ENCODE data around the gene PDE4B.

The PDE4B gene

DNA sequence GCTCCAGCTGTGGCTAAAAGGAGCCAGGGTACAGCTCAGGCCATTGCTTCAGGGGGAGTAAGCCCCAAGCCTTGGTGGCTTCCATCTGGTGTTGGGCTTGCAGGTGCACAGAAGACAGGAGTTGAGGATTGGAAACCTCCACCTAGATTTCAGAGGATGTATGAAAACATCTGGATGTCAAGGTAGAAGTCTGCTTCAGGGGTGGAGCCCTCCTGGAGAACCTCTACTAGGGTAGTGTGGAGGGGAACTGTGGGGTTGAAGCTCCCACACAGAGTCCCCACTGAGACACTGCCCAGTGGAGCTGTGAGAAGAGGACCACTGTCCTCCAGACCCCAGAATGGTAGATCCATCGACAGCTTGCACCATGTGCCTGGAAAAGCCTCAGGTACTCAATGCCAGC, 183.0 kb downstream of the PDE4B start:
- no peak for DNase-seq (ENCODE audit: low spot score)
- TF ChIP-seq, protein P1, sequence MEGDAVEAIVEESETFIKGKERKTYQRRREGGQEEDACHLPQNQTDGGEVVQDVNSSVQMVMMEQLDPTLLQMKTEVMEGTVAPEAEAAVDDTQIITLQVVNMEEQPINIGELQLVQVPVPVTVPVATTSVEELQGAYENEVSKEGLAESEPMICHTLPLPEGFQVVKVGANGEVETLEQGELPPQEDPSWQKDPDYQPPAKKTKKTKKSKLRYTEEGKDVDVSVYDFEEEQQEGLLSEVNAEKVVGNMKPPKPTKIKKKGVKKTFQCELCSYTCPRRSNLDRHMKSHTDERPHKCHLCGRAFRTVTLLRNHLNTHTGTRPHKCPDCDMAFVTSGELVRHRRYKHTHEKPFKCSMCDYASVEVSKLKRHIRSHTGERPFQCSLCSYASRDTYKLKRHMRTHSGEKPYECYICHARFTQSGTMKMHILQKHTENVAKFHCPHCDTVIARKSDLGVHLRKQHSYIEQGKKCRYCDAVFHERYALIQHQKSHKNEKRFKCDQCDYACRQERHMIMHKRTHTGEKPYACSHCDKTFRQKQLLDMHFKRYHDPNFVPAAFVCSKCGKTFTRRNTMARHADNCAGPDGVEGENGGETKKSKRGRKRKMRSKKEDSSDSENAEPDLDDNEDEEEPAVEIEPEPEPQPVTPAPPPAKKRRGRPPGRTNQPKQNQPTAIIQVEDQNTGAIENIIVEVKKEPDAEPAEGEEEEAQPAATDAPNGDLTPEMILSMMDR (IDR thresholded peaks at IDR 0.05; ENCODE audit: extremely low read depth, missing control alignments): no peak

DNA sequence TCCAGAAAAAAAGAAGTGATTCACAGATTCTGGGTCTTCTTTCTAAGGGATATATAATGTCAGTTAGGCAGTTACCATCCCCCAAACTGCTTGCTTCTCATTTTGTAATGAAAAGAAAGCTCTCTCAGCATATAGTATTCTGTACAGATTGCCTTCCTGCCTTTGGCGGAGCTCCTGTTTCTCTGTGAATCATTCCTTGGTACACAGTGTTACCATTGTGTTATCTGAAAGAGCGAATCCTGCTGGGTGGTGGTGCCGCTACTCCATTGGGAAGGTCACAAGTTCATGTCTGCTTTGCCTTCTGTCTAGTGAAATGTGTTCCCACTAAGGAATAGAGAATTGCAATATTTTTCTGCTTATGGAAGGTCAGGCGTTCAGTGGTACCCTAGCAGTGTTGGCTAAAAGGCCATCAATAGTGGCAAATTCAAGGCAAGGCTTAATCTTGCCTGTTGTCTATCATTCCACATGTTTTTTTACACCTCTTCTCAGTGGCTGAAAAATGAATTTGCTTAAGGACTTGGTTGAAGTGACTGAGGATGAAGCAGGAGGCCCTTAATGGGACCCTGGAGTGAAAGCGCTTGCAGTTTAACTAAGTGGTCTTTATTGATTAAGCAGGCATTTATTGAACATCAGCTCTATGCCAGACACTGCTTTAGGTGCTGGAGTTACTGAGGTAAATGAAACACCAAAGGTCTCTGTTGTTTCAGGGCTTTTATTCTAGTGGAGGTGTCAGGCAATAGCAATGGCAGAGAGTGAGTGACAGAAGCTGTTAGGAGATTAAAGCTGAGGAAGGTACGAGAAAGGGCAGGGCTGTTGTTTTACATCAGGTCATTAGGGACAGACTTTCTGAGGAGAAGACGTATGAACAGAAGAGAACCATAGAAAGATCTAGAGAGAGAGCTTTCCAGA, 186.7 kb downstream of the PDE4B start:
- TF ChIP-seq, protein P1 (IDR thresholded peaks at IDR 0.05; ENCODE audit: extremely low read depth, missing control alignments): no peak
- DNase-seq (ENCODE audit: low spot score): no peak

DNA sequence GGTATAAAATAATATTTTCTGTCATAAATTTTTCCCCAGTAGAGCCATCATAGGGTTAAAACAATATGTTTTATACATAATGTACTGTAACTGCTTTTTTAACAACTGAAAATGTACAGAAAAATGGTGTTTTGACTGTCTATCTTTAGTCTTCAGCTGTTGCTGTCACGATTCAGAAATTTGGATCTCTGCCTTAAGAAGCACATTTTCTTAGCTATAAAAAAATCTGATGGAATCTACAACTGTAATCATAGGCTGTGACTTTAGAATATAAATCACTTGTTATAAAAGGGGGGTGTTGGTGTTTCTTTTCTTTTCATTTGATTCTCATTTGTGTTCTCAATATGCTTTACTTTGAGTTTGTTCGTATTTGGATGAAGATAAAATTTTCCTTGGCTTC, 187.5 kb downstream of the PDE4B start:
- DNase-seq (ENCODE audit: low spot score): no peak
- TF ChIP-seq, protein P1 (IDR thresholded peaks at IDR 0.05; ENCODE audit: extremely low read depth, missing control alignments): no peak

DNA sequence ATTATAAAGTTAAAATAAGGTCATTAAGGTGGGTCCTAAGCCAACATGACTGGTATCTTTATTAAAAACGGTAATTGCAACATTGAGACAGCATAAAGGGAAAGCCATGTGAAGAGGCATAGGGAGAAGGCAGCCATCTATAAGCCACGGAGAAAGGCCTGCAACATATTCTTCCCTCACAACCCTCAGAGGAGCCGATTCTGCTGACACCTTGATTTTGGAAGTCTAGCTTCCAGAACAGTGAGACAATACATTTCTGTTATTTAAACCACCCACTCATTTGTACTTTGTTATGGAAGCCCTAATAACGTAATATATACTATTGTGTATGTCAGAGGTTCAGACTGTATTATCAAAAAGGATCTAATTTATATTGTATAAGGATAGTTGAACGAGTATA, 190.8 kb downstream of the PDE4B start:
- TF ChIP-seq, protein P1 (IDR thresholded peaks at IDR 0.05; ENCODE audit: extremely low read depth, missing control alignments): no peak

DNA sequence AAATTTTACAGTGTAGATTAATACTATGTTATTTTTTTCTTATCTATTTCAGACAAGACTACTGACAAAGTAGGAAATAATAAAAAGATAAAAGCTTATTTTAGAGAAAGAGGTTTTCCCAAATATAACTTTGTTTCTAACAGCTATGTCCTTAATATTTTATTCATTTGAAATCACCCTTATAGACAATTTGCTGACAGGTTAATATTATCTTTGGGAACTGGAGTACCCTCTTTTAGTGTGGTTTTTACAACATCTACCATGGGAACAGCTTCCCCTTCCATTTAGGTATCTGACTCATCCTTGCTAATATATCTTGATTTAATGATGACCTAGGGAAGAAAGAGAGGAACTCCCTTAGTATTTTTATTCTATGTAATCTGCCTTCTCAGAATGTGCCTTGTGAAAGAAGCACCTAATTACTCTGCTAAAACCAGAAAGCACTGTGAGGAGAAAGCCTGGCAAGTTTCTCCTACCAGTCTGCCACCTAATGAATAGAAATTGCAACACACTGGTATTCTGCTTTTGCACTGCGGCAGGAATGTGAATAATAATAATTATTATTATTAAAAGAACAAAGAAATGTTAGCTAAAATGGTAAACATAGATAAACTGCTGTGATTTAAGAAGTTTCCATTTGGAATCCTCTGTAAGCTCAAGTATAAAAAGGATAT, 192.8 kb downstream of the PDE4B start:
- no peak for DNase-seq (ENCODE audit: low spot score)
- TF ChIP-seq, protein P1 (IDR thresholded peaks at IDR 0.05; ENCODE audit: extremely low read depth, missing control alignments): no peak

More for the DNA sequence above, 190.8 kb downstream of the PDE4B start:
- DNase-seq (ENCODE audit: low spot score): no peak

DNA sequence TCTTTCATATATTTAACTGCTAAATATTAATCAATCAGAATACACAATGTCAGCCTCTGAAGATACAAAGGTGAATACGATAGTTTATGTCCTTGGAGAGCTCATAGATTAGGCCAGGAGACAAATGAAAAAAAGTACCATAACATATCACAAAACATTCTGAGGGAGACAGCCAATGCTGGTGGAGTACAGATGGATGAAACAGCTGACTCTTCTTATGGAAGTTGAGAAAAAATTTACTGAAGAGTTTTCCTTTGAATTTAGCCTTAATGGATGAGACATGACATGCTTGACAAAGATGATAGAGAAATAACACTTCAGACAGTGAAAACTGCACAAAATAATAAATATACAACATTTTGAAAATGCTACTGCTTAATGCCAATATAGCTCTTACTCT, 193.5 kb downstream of the PDE4B start:
- DNase-seq (ENCODE audit: low spot score): no peak
- TF ChIP-seq, protein P1 (IDR thresholded peaks at IDR 0.05; ENCODE audit: extremely low read depth, missing control alignments): no peak

DNA sequence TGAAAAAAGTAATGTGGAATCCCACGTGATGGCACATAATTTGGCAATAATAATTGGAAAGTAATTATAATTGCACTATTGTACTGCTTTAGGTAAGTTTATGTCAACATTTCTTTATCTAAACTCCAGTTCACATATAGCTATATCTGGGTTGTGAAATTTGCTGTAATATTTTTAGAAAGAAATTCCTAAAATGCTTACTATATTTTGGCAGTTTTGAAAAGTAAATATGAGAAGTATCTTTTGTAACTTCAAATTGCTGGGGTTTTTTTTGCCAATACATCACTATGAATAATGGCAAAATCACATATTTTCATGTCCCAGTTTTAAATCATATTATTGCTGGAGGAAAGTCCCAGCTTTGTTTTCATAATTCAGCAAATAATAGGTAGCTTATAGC, 197.5 kb downstream of the PDE4B start:
- TF ChIP-seq, protein P1 (IDR thresholded peaks at IDR 0.05; ENCODE audit: extremely low read depth, missing control alignments): no peak

More for the DNA sequence above, 197.5 kb downstream of the PDE4B start:
- no peak for DNase-seq (ENCODE audit: low spot score)

Data from GM20000 (cell line).